ENCODE results near the gene SGK1. TPM values are rescaled to one million over a fixed set of nuclear protein-coding genes. Genes with fewer than 3 reads are reported as not detected.

The SGK1 gene
- total and polyA plus RNA-seq, 2 donors from 2014 or later: 142 to 324 TPM

DNA sequence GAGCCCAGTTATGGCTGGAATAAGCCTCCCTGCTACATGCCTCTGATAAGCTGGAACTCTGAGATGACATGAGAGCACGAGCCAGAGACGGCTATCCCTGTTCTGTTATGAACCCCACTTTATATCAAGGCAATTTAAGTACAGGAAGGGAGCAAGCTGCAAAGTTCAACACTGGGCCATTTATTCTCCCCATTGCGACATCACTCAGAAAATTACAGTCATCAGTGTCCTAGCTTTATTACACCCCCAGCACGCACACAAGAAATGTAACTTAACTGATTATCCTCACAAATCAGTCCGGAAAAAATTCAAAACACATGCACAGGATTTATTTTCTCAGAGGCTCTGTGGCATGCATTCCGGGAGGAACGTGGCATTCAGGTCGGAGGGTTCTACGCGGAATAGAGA, 140.2 kb downstream of the SGK1 start:
- FAIRE-seq (no peak), DNase-seq (no peak)
- H3K4me3 ChIP-seq (ENCODE audit: low read length in 3 of 3): peak overlapping the region; percentile 49 to 77 (median 62)
- peaks cover 0 to 4% (median 0%) of the 10 kb centered on the region in 3 donors for H3K4me1 ChIP-seq (ENCODE audit: control insufficient read depth in 2 of 3, insufficient read depth in 2 of 3, low read depth in 1 of 3, low read length in 3 of 3)
- intact Hi-C loops (cut with DNase I): loop anchor here (10.0 kb wide), 2 partner anchors 467 to 647 kb away; no protein-coding TSS in a partner anchor
- no peaks in the 10 kb centered on the region for H3K27me3 ChIP-seq (ENCODE audit: control insufficient read depth, insufficient read depth, low read length)
- H3K9me3 ChIP-seq (ENCODE audit: control insufficient read depth in 2 of 3, insufficient read depth in 1 of 3, low read length in 3 of 3): no peaks in the 10 kb centered on the region
- H3K36me3 ChIP-seq (ENCODE audit: control insufficient read depth in 2 of 3, insufficient read depth in 3 of 3, low read length in 3 of 3): peaks cover 0 to 11% (median 0%) of the 10 kb centered on the region in 3 donors
- peak overlapping the region; percentile 10 to 57 (median 43) for H3K9ac ChIP-seq (ENCODE audit: low read length in 3 of 3)
- peak overlapping the region; percentile 53 to 80 for H3K27ac ChIP-seq (ENCODE audit: low read depth in 2 of 2, low read length in 2 of 2)
- TF ChIP-seq, protein P1, sequence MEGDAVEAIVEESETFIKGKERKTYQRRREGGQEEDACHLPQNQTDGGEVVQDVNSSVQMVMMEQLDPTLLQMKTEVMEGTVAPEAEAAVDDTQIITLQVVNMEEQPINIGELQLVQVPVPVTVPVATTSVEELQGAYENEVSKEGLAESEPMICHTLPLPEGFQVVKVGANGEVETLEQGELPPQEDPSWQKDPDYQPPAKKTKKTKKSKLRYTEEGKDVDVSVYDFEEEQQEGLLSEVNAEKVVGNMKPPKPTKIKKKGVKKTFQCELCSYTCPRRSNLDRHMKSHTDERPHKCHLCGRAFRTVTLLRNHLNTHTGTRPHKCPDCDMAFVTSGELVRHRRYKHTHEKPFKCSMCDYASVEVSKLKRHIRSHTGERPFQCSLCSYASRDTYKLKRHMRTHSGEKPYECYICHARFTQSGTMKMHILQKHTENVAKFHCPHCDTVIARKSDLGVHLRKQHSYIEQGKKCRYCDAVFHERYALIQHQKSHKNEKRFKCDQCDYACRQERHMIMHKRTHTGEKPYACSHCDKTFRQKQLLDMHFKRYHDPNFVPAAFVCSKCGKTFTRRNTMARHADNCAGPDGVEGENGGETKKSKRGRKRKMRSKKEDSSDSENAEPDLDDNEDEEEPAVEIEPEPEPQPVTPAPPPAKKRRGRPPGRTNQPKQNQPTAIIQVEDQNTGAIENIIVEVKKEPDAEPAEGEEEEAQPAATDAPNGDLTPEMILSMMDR (IDR thresholded peaks at IDR 0.05; ENCODE audit: borderline replicate concordance, extremely low read depth, insufficient read depth): no peak

DNA sequence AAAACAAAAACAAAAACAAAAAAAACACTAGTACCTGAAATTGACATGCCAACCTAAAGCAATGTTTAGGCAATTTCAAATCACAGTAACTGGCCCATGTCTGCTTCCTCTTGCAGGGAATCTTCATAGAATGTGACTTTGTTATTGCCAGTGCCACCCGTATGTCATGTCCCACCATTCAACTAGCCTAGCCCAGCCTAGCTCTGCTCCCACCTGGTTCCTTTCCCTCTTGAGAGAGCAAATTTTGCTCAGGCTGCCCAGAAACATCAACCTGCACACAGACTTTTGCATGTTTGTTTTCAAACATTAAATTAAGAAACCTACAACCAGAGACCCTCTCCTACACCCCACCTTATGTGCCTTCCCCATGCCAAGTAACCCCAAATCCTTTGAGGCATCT, 140.7 kb downstream of the SGK1 start:
- TF ChIP-seq, protein P1 (IDR thresholded peaks at IDR 0.05; ENCODE audit: borderline replicate concordance, extremely low read depth, insufficient read depth): no peak
- intact Hi-C loops (cut with DNase I): loop anchor here (10.0 kb wide), 2 partner anchors 468 to 648 kb away; no protein-coding TSS in a partner anchor
- no peak for FAIRE-seq
- Histone ChIP-seq H3K4me3 (ENCODE audit: low read length in 3 of 3) (peak overlapping the region in 2 of 3 donors; percentile 62 to 77), H3K27ac (ENCODE audit: low read depth in 2 of 2, low read length in 2 of 2) (peak overlapping the region; percentile 53 to 59), H3K36me3 (ENCODE audit: control insufficient read depth in 2 of 3, insufficient read depth in 3 of 3, low read length in 3 of 3) (peaks cover under 1 to 16% (median 5%) of the 10 kb centered on the region in 3 donors), H3K9me3 (ENCODE audit: control insufficient read depth in 2 of 3, insufficient read depth in 1 of 3, low read length in 3 of 3) (no peaks in the 10 kb centered on the region), H3K9ac (ENCODE audit: low read length in 3 of 3) (no peak overlapping the region), H3K4me1 (ENCODE audit: control insufficient read depth in 2 of 3, insufficient read depth in 2 of 3, low read depth in 1 of 3, low read length in 3 of 3) (peaks cover 0 to 4% (median under 1%) of the 10 kb centered on the region in 3 donors), H3K27me3 (ENCODE audit: control insufficient read depth, insufficient read depth, low read length) (no peaks in the 10 kb centered on the region)
- no peak for DNase-seq

DNA sequence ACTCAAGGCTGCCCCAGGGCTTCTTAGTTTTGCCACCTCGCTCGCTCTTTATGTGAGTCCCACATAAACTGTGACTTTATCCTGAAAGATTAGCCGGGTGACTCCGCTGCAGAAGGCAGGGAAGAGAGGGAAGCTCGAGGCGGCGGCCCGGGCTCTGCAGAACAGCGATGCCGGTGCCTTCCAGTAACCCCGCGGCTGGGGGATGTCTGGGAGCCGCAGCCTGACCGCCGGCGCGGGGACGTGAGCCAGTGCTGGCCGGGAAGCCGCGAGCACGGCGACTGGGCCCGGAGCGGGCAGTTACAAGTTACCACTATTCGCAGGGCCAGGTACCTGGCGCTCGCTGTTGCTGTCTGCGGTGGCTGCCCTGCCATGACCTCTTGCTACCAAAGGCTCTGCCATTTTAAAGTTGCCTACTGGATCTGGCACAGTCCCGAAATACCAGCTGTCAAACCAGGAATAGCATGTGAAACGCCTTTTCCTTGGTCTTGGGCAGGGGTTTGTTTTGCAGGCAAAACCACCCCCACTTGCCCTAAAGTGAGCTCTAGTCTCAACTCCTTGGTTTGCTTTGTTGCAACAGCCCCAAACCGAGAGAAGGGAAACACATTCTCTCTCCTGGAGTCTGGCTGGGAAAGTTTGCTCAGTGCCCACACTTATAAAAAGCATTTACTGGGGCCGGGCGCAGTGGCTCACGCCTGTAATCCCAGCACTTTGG, 141.5 kb downstream of the SGK1 start:
- H3K27me3 ChIP-seq (ENCODE audit: control insufficient read depth, insufficient read depth, low read length): no peaks in the 10 kb centered on the region
- DNase-seq (peak; percentile 34 to 92 (median 61)), FAIRE-seq (no peak)
- TF ChIP-seq, protein P1 (IDR thresholded peaks at IDR 0.05; ENCODE audit: borderline replicate concordance, extremely low read depth, insufficient read depth): no peak
- peak overlapping the region; percentile 55 to 98 (median 69) for H3K4me3 ChIP-seq (ENCODE audit: low read length in 3 of 3)
- H3K27ac ChIP-seq (ENCODE audit: low read depth in 2 of 2, low read length in 2 of 2): peak overlapping the region; percentile 96 to 97
- peak overlapping the region in 2 of 3 donors; percentile 23 to 72 for H3K9ac ChIP-seq (ENCODE audit: low read length in 3 of 3)
- H3K9me3 ChIP-seq (ENCODE audit: control insufficient read depth in 2 of 3, insufficient read depth in 1 of 3, low read length in 3 of 3): no peaks in the 10 kb centered on the region
- H3K4me1 ChIP-seq (ENCODE audit: control insufficient read depth in 2 of 3, insufficient read depth in 2 of 3, low read depth in 1 of 3, low read length in 3 of 3): peaks cover 3 to 6% (median 3%) of the 10 kb centered on the region in 3 donors
- intact Hi-C loops (cut with DNase I): loop anchor here (10.0 kb wide), 2 partner anchors 468 to 648 kb away; no protein-coding TSS in a partner anchor
- H3K36me3 ChIP-seq (ENCODE audit: control insufficient read depth in 2 of 3, insufficient read depth in 3 of 3, low read length in 3 of 3): peaks cover 4 to 24% (median 13%) of the 10 kb centered on the region in 3 donors

Measured in kidney (tissue), 14 donors.